ENCODE measurements around the gene TMEM204. TPM values are rescaled to one million over a fixed set of nuclear protein-coding genes. Genes with fewer than 3 reads are reported as not detected.

The TMEM204 gene
- total and polyA plus RNA-seq, 10 of the 15 experiments (the other 5 are each of a cell fraction or from before 2014, with no cell fraction given) = 0.05 to 0.30 (median 0.18) TPM; not detected in 7

DNA sequence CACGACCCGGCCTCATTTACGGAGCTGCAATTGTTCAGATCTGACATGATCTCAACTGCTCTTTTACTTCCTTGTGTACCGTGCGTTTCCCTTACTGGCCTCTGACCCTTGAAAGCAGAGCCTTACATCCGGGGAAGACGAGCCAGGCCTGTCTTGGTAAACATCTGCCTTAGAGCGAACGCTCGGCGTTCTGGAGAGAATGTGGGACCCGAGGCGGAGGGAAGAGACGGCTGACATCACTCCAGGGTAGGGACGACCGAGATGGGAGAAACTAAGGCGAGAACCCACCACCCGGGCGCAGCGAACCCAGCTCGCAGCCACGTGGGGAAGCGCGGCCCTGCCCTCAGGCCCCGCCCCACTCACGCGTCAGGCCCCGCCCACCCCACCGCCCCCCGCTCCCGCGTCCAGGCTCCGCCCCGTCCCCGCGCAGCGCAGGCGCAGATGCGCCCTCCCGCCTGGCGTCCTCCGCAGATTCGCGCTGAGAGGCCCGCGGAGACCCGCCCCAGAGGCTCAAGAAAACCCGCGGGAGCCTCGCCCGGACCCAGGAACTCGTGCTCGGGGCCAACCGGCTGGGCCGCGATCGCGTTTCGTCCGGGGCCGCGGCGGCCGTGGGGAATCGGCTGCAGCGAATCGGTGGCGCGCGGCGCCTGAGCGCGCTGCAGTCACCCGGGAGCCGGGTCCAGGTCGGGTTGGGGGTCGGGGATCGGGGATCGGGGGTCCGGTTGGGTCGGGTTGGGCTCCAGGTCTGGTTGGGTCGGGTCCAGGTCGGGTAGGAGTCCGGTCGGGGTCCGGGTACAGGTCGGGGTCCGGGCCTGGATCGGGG is 40.3 kb upstream of the TMEM204 start, which contains the start of gene TELO2 (continued):
- no peak for TF ChIP-seq ETV6 (conservative IDR thresholded peaks at IDR 0.05 in 1 of 2, IDR thresholded peaks at IDR 0.05 in 1 of 2; ENCODE audit: borderline replicate concordance in 1 of 2, low read depth in 1 of 2)
- TF ChIP-seq, protein P1, sequence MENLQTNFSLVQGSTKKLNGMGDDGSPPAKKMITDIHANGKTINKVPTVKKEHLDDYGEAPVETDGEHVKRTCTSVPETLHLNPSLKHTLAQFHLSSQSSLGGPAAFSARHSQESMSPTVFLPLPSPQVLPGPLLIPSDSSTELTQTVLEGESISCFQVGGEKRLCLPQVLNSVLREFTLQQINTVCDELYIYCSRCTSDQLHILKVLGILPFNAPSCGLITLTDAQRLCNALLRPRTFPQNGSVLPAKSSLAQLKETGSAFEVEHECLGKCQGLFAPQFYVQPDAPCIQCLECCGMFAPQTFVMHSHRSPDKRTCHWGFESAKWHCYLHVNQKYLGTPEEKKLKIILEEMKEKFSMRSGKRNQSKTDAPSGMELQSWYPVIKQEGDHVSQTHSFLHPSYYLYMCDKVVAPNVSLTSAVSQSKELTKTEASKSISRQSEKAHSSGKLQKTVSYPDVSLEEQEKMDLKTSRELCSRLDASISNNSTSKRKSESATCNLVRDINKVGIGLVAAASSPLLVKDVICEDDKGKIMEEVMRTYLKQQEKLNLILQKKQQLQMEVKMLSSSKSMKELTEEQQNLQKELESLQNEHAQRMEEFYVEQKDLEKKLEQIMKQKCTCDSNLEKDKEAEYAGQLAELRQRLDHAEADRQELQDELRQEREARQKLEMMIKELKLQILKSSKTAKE (IDR thresholded peaks at IDR 0.05; ENCODE audit: low read depth, poor library complexity, severe bottlenecking) = no peak
- TF ChIP-seq TCF7 (IDR thresholded peaks at IDR 0.05; ENCODE audit: borderline replicate concordance) = no peak
- peak in 1 of 2 experiments; percentile 79; a peak in 2 of 4 replicates for TF ChIP-seq BHLHE40 (IDR thresholded peaks at IDR 0.05; ENCODE audit: borderline replicate concordance in 1 of 2, low read depth in 2 of 2, low read length in 1 of 2)
- no peak for TF ChIP-seq YBX1 (IDR thresholded peaks at IDR 0.05)
- TF ChIP-seq RB1 (IDR thresholded peaks at IDR 0.05; ENCODE audit: borderline replicate concordance) = peak; percentile 91; the same call in 1 of the 2 replicates
- no peak for TF ChIP-seq POLR2AphosphoS2 (IDR thresholded peaks at IDR 0.05; ENCODE audit: low read depth, low read length)
- TF ChIP-seq PML (IDR thresholded peaks at IDR 0.05; ENCODE audit: low read length) = no peak
- no peak for TF ChIP-seq RAD21 (IDR thresholded peaks at IDR 0.05; ENCODE audit: insufficient read depth, low read depth, low read length)
- no peak for TF ChIP-seq FOS (IDR thresholded peaks at IDR 0.05; ENCODE audit: borderline replicate concordance, extremely low read depth, insufficient read length)
- TF ChIP-seq, protein P2, sequence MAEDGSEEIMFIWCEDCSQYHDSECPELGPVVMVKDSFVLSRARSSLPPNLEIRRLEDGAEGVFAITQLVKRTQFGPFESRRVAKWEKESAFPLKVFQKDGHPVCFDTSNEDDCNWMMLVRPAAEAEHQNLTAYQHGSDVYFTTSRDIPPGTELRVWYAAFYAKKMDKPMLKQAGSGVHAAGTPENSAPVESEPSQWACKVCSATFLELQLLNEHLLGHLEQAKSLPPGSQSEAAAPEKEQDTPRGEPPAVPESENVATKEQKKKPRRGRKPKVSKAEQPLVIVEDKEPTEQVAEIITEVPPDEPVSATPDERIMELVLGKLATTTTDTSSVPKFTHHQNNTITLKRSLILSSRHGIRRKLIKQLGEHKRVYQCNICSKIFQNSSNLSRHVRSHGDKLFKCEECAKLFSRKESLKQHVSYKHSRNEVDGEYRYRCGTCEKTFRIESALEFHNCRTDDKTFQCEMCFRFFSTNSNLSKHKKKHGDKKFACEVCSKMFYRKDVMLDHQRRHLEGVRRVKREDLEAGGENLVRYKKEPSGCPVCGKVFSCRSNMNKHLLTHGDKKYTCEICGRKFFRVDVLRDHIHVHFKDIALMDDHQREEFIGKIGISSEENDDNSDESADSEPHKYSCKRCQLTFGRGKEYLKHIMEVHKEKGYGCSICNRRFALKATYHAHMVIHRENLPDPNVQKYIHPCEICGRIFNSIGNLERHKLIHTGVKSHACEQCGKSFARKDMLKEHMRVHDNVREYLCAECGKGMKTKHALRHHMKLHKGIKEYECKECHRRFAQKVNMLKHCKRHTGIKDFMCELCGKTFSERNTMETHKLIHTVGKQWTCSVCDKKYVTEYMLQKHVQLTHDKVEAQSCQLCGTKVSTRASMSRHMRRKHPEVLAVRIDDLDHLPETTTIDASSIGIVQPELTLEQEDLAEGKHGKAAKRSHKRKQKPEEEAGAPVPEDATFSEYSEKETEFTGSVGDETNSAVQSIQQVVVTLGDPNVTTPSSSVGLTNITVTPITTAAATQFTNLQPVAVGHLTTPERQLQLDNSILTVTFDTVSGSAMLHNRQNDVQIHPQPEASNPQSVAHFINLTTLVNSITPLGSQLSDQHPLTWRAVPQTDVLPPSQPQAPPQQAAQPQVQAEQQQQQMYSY (CRISPR knock-in tag; IDR thresholded peaks at IDR 0.05) = no peak
- no peak for TF ChIP-seq RFX5 (IDR thresholded peaks at IDR 0.05; ENCODE audit: low read depth, low read length)
- no peak for TF ChIP-seq MTA3 (IDR thresholded peaks at IDR 0.05; ENCODE audit: borderline replicate concordance, low read length)
- TF ChIP-seq NFYA (IDR thresholded peaks at IDR 0.05; ENCODE audit: borderline replicate concordance, low read depth, low read length) = no peak
- TF ChIP-seq, protein P3, sequence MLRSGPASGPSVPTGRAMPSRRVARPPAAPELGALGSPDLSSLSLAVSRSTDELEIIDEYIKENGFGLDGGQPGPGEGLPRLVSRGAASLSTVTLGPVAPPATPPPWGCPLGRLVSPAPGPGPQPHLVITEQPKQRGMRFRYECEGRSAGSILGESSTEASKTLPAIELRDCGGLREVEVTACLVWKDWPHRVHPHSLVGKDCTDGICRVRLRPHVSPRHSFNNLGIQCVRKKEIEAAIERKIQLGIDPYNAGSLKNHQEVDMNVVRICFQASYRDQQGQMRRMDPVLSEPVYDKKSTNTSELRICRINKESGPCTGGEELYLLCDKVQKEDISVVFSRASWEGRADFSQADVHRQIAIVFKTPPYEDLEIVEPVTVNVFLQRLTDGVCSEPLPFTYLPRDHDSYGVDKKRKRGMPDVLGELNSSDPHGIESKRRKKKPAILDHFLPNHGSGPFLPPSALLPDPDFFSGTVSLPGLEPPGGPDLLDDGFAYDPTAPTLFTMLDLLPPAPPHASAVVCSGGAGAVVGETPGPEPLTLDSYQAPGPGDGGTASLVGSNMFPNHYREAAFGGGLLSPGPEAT (IDR thresholded peaks at IDR 0.05; ENCODE audit: low read depth) = no peak
- no peak; the same call in 1 of the 2 replicates for TF ChIP-seq STAT1 (conservative IDR thresholded peaks at IDR 0.05)
- TF ChIP-seq WRNIP1 (IDR thresholded peaks at IDR 0.05; ENCODE audit: borderline replicate concordance, low read depth, low read length) = no peak
- TF ChIP-seq SREBF2 (IDR thresholded peaks at IDR 0.05; ENCODE audit: low read length) = no peak
- TF ChIP-seq RCOR1 (conservative IDR thresholded peaks at IDR 0.05; ENCODE audit: low read depth, low read length) = no peak
- TF ChIP-seq, protein P4, sequence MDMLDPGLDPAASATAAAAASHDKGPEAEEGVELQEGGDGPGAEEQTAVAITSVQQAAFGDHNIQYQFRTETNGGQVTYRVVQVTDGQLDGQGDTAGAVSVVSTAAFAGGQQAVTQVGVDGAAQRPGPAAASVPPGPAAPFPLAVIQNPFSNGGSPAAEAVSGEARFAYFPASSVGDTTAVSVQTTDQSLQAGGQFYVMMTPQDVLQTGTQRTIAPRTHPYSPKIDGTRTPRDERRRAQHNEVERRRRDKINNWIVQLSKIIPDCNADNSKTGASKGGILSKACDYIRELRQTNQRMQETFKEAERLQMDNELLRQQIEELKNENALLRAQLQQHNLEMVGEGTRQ (IDR thresholded peaks at IDR 0.05; ENCODE audit: borderline replicate concordance, low read depth, low read length) = peak; percentile 7
- TF ChIP-seq CBX3 (IDR thresholded peaks at IDR 0.05; ENCODE audit: borderline replicate concordance, low read depth) = no peak
